ENCODE data around the gene GNB1L.

GNB1L gene

GRCh38 chr22:19879992-19880785, 25.5 kb upstream of the GNB1L start:
- TF ChIP-seq CTCF (IDR thresholded peaks at IDR 0.05): no peak

GRCh38 chr22:19879643-19879991, 24.9 kb upstream of the GNB1L start:
- TF ChIP-seq CTCF (IDR thresholded peaks at IDR 0.05): no peak

GRCh38 chr22:19879246-19879570, 24.5 kb upstream of the GNB1L start:
- no peak for TF ChIP-seq CTCF (IDR thresholded peaks at IDR 0.05)

- no peak for TF ChIP-seq CTCF (IDR thresholded peaks at IDR 0.05)
These were observed 24.0 kb upstream of the GNB1L start for GRCh38 chr22:19878461-19879245.

GRCh38 chr22:19877626-19878339, 23.1 kb upstream of the GNB1L start:
- TF ChIP-seq CTCF (IDR thresholded peaks at IDR 0.05): no peak

GRCh38 chr22:19876941-19877625, 22.4 kb upstream of the GNB1L start:
- no peak for TF ChIP-seq CTCF (IDR thresholded peaks at IDR 0.05)

GRCh38 chr22:19876314-19876940, 21.8 kb upstream of the GNB1L start:
- TF ChIP-seq CTCF (IDR thresholded peaks at IDR 0.05): no peak
